GM21367 (cell line): ENCODE measurements around the gene ADGRG7.
"Not testable (repeated sequence)": the region's sequence is repeated elsewhere in the genome, so short reads cannot be mapped to it uniquely, and the experiment has no call there.

Experiments used
- ATAC-seq: cut with Tn5 transposase; IDR thresholded peaks from one replicate; pipeline ENCODE4 v1.9.1; 2021; ENCODE audit not compliant: unreplicated experiment

The ADGRG7 gene

GRCh38 chr3:100609305-100609704 is at the start of gene ADGRG7:
Gene ADGRG7 (plus strand): TSS chr3:100609601. CDS start chr3:100609857, 256 bp downstream.
- ATAC-seq: no peak

GRCh38 chr3:100560426-100560825 is 49.0 kb upstream of the ADGRG7 start:
- no peak for ATAC-seq

GRCh38 chr3:100561459-100562158 is 47.8 kb upstream of the ADGRG7 start:
- ATAC-seq: no peak

- no peak for ATAC-seq
These were observed 47.1 kb upstream of the ADGRG7 start for GRCh38 chr3:100562224-100562857.

GRCh38 chr3:100563228-100563627 is 46.2 kb upstream of the ADGRG7 start:
- ATAC-seq: no peak

GRCh38 chr3:100563652-100564211 is 45.7 kb upstream of the ADGRG7 start:
- ATAC-seq: no peak

- no peak for ATAC-seq
These were observed 38.6 kb upstream of the ADGRG7 start for GRCh38 chr3:100570811-100571210.

GRCh38 chr3:100574536-100574935 is 34.9 kb upstream of the ADGRG7 start:
- no peak for ATAC-seq

GRCh38 chr3:100575704-100576103 is 33.7 kb upstream of the ADGRG7 start:
- ATAC-seq: no peak

- no peak for ATAC-seq
These were observed 31.9 kb upstream of the ADGRG7 start for GRCh38 chr3:100577382-100578008.

- ATAC-seq: no peak
These were observed 30.8 kb upstream of the ADGRG7 start for GRCh38 chr3:100578646-100579045.

- no peak for ATAC-seq
These were observed 29.3 kb upstream of the ADGRG7 start for GRCh38 chr3:100580147-100580546.

- ATAC-seq: no peak
These were observed 27.8 kb upstream of the ADGRG7 start for GRCh38 chr3:100581650-100582049.

GRCh38 chr3:100582157-100582556 is 27.2 kb upstream of the ADGRG7 start:
- not testable (repeated sequence) for ATAC-seq

- ATAC-seq: no peak
These were observed 25.2 kb upstream of the ADGRG7 start for GRCh38 chr3:100584101-100584660.

GRCh38 chr3:100586832-100587231 is 22.6 kb upstream of the ADGRG7 start:
- ATAC-seq: no peak

GRCh38 chr3:100588251-100588650 is 21.1 kb upstream of the ADGRG7 start:
- no peak for ATAC-seq

- peak; percentile 77 for ATAC-seq
These were observed 19.1 kb upstream of the ADGRG7 start for GRCh38 chr3:100590114-100590839.

- no peak for ATAC-seq
These were observed 18.6 kb upstream of the ADGRG7 start for GRCh38 chr3:100590840-100591147.

GRCh38 chr3:100591411-100591810 is 18.0 kb upstream of the ADGRG7 start:
- no peak for ATAC-seq
